Measurements from ENCODE around the gene MED23.

GRCh38 chr6:131547488-131547887 is 80.6 kb downstream of the MED23 start:
- TF ChIP-seq, protein P1, sequence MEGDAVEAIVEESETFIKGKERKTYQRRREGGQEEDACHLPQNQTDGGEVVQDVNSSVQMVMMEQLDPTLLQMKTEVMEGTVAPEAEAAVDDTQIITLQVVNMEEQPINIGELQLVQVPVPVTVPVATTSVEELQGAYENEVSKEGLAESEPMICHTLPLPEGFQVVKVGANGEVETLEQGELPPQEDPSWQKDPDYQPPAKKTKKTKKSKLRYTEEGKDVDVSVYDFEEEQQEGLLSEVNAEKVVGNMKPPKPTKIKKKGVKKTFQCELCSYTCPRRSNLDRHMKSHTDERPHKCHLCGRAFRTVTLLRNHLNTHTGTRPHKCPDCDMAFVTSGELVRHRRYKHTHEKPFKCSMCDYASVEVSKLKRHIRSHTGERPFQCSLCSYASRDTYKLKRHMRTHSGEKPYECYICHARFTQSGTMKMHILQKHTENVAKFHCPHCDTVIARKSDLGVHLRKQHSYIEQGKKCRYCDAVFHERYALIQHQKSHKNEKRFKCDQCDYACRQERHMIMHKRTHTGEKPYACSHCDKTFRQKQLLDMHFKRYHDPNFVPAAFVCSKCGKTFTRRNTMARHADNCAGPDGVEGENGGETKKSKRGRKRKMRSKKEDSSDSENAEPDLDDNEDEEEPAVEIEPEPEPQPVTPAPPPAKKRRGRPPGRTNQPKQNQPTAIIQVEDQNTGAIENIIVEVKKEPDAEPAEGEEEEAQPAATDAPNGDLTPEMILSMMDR (IDR thresholded peaks at IDR 0.05): no peak
- TF ChIP-seq EZH2phosphoT487 (IDR thresholded peaks at IDR 0.05): no peak
- no peak for TF ChIP-seq EZH2 (IDR thresholded peaks at IDR 0.05)

All from neural progenitor cell (in vitro differentiated cells).